Measurements from ENCODE around the gene SLC39A12. TPM values are rescaled to one million over a fixed set of nuclear protein-coding genes. Genes with fewer than 3 reads are reported as not detected.

The SLC39A12 gene
- total and polyA plus RNA-seq, 2 of the 8 experiments (the other 6 are each of a cell fraction or from before 2014, with no cell fraction given), result not detected

DNA sequence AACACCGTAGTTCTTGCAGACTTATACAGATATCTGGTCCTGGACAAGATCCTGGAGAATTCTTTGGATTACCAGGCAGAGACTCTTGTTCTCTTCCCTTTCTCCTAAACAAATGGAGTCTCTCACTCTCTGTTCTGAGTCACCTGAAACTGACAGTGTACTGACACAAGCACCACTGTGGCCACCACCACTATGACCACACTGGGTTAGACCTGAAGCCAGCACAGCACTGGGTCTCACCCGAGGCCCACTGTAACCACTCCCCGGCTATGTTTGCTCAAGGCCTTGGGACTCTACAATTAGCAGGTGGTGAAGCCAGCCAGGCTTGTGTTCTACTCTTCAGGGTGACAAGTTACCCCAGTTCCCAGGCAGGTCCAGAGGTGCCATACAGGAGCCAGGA is 22.8 kb downstream of the SLC39A12 start:
- no peaks in the 10 kb centered on the region for H3K27me3 ChIP-seq (replicated peaks in 1 of 4; ENCODE audit: control insufficient read depth in 3 of 4, extremely low read depth in 1 of 4, insufficient read depth in 3 of 4, low read length in 3 of 4)
- H4K8ac ChIP-seq (ENCODE audit: extremely low read depth, insufficient read depth, low read length), result no peak overlapping the region
- no peak overlapping the region for H2BK5ac ChIP-seq (ENCODE audit: low read depth, low read length)
- H3K4me3 ChIP-seq (ENCODE audit: extremely low read depth in 1 of 4, insufficient read depth in 2 of 4, low read depth in 3 of 4, low read length in 4 of 4), result no peak overlapping the region
- no peak overlapping the region for H3K56ac ChIP-seq (replicated peaks; ENCODE audit: insufficient read length, low read depth, low read length)
- no peak overlapping the region for H2BK120ac ChIP-seq (replicated peaks; ENCODE audit: low read depth, low read length)
- H4K5ac ChIP-seq (ENCODE audit: insufficient read length, low read depth, low read length), result no peak overlapping the region
- no peak overlapping the region for H2BK20ac ChIP-seq (ENCODE audit: low read length)
- H3K14ac ChIP-seq (ENCODE audit: insufficient read length), result no peak overlapping the region
- 90% methylated on average over 3 of the region's 3 CpGs; no CpG with 5 or more reads in 1 of the 2 experiments for WGBS, 2 experiments (ENCODE audit: extremely low coverage in 1 of 2, insufficient coverage in 1 of 2, insufficient read length in 1 of 2, insufficient replicate concordance in 2 of 2, low coverage in 1 of 2, low lambda C conversion rate in 2 of 2, missing lambda C conversion rate in 1 of 2)
- H2AFZ ChIP-seq (ENCODE audit: low read length), result no peak overlapping the region
- H4K20me1 ChIP-seq (replicated peaks in 1 of 2; ENCODE audit: control insufficient read depth in 1 of 2, insufficient read depth in 2 of 2, low read length in 2 of 2), result no peaks in the 10 kb centered on the region
- FAIRE-seq (no peak), DNase-seq (ENCODE audit: low read depth in 1 of 2, low spot score in 2 of 2) (no peak)
- H3K27ac ChIP-seq (ENCODE audit: low read depth, low read length), result no peak overlapping the region
- H3K4me1 ChIP-seq (replicated peaks in 1 of 4; ENCODE audit: control insufficient read depth in 3 of 4, insufficient read depth in 4 of 4, low read length in 3 of 4), result no peaks in the 10 kb centered on the region
- no peak overlapping the region for H3K23ac ChIP-seq (ENCODE audit: insufficient read length)
- H3K18ac ChIP-seq (ENCODE audit: extremely low read depth, low read length), result no peak overlapping the region
- no peak overlapping the region for H2BK12ac ChIP-seq (ENCODE audit: low read depth, low read length)
- no peak overlapping the region for H2AK5ac ChIP-seq (ENCODE audit: low read depth, low read length)
- no peaks in the 10 kb centered on the region for H3K36me3 ChIP-seq (ENCODE audit: control insufficient read depth in 2 of 4, insufficient read depth in 4 of 4, low read length in 3 of 4)
- no peak overlapping the region for H3K9ac ChIP-seq (replicated peaks in 1 of 4; ENCODE audit: extremely low read depth in 1 of 4, low read depth in 3 of 4, low read length in 3 of 4)
- POLR2A ChIA-PET (ENCODE audit: partially characterized antibody), result no interaction called here
- H3K4me2 ChIP-seq (ENCODE audit: insufficient read depth in 1 of 2, low read depth in 2 of 2, low read length in 2 of 2), result no peak overlapping the region
- H3K4ac ChIP-seq (replicated peaks; ENCODE audit: insufficient read length, low read depth, low read length), result no peak overlapping the region
- no peaks in the 10 kb centered on the region for H3K79me2 ChIP-seq (ENCODE audit: control insufficient read depth in 1 of 2, insufficient read depth in 2 of 2, low read length in 2 of 2)
- no peak overlapping the region for H2BK15ac ChIP-seq (ENCODE audit: low read length)
- no peaks in the 10 kb centered on the region for H3K79me1 ChIP-seq (ENCODE audit: low read depth, low read length)
- no peaks in the 10 kb centered on the region for H3K23me2 ChIP-seq (ENCODE audit: low read depth, low read length)
- H4K91ac ChIP-seq (replicated peaks; ENCODE audit: insufficient read length, low read length), result no peak overlapping the region
- H3K9me3 ChIP-seq (ENCODE audit: insufficient read depth in 2 of 2, low read depth in 1 of 2, low read length in 1 of 2), result no peaks in the 10 kb centered on the region
- CTCF ChIA-PET (ENCODE audit: partially characterized antibody), result interaction anchor here (1.5 kb wide), 1 partner anchor 17 kb away, joined by 3 read pairs; no protein-coding TSS in a partner anchor
- no peak for TF ChIP-seq SUZ12 (IDR thresholded peaks at IDR 0.05; ENCODE audit: low read length)
- TF ChIP-seq RAD21 (IDR thresholded peaks at IDR 0.05 in 1 of 2, conservative IDR thresholded peaks at IDR 0.05 in 1 of 2; ENCODE audit: low read depth in 2 of 2, low read length in 2 of 2), result no peak
- TF ChIP-seq HDAC6 (IDR thresholded peaks at IDR 0.05; ENCODE audit: low read depth, low read length), result no peak
